ENCODE results near the gene NBEA. TPM values are rescaled to one million over a fixed set of nuclear protein-coding genes. Genes with fewer than 3 reads are reported as not detected.

The NBEA gene
- polyA plus RNA-seq, 6 donors from 2014 or later: 1.1 to 2.3 (median 1.5) TPM

DNA sequence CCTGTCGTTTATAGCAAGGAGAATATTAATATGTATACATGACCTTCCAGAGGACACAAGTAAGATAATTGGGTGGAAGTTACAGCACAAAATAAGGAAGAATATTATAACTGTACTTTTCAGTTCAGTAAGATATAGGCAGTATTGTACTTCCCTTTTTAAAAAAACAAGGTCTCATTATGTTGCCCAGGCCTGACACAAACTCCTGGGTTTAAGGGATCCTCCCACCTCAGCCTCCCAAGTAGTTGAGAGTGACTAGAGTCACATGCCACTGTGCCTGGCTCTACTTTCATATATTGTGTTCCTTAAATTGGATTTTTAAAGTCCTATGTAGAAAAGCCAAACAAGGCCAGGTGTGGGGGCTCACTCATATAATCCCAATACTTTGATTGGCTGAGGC, 553.9 kb downstream of the NBEA start:
- peaks cover 0 to 20% (median 10%) of the 10 kb centered on the region in 7 donors for H3K9me3 Mint-ChIP-seq
- no peaks in the 10 kb centered on the region for H3K4me1 Mint-ChIP-seq
- no peak for DNase-seq
- no peak for ATAC-seq (ENCODE audit: low read depth in 2 of 2)
- H3K27me3 Mint-ChIP-seq: no peaks in the 10 kb centered on the region
- H3K36me3 Mint-ChIP-seq: peaks cover 20 to 32% of the 10 kb centered on the region in 2 donors
- H3K27ac Mint-ChIP-seq: no peak overlapping the region
- no peak overlapping the region for H3K4me3 Mint-ChIP-seq

DNA sequence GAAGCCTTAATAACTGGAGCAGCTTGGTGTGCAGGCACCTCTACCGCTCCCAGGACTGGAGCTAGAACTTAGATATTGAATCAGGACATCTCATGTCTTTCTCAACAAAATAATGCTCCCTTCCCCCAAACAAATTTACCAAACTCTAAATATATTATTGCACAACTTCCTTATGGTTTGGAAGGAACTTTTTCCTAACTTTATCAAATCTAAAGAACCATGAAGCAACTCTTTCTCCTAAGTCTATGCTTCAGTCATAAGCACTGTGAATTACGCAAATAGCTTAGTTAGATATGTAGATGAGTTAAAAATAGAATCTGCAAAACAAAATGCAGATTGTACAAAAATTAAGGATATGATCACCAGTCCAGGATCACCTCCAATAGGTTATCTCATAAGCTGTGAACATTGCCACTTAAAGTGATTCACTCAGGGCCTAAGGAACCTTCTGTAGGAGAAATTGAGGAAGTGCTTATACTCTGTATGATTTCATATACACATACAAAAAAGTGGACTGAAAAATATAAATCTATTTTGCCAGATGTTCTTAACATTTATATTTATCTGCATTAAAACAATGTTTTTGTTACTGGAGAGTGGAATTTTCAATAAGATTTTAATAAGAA, 554.8 kb downstream of the NBEA start:
- no peaks in the 10 kb centered on the region for H3K4me1 Mint-ChIP-seq
- H3K36me3 Mint-ChIP-seq: peaks cover 13 to 23% of the 10 kb centered on the region in 2 donors
- no peak overlapping the region for H3K4me3 Mint-ChIP-seq
- H3K27me3 Mint-ChIP-seq: no peaks in the 10 kb centered on the region
- peaks cover 0 to 19% (median 10%) of the 10 kb centered on the region in 7 donors for H3K9me3 Mint-ChIP-seq
- DNase-seq (no peak), ATAC-seq (ENCODE audit: low read depth in 2 of 2) (no peak)
- H3K27ac Mint-ChIP-seq: no peak overlapping the region

DNA sequence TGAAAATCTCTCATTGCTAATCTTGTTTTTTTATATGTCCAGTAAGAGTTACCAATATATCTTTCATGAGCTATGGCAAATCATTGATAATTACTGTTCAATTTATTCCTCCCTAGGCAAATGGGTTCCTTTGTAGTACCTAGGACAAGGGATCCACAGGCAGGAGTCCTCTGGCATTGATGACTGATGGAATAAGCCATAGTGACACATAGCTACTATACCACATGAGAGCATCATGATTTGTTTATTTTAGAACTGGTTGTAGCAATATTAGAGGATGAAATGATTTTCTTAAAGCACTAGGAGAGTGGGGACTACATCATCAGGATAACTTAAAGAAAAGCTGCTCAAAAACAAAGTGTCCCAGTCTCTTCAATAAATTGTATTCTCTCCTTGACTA, 556.2 kb downstream of the NBEA start:
- no peak for ATAC-seq (ENCODE audit: low read depth in 2 of 2)
- Mint-ChIP-seq H3K27me3 (no peaks in the 10 kb centered on the region), H3K27ac (no peak overlapping the region), H3K4me1 (no peaks in the 10 kb centered on the region), H3K4me3 (no peak overlapping the region), H3K9me3 (peaks cover 0 to 19% (median 6%) of the 10 kb centered on the region in 7 donors), H3K36me3 (peaks cover 7 to 10% of the 10 kb centered on the region in 2 donors)
- DNase-seq: no peak

DNA sequence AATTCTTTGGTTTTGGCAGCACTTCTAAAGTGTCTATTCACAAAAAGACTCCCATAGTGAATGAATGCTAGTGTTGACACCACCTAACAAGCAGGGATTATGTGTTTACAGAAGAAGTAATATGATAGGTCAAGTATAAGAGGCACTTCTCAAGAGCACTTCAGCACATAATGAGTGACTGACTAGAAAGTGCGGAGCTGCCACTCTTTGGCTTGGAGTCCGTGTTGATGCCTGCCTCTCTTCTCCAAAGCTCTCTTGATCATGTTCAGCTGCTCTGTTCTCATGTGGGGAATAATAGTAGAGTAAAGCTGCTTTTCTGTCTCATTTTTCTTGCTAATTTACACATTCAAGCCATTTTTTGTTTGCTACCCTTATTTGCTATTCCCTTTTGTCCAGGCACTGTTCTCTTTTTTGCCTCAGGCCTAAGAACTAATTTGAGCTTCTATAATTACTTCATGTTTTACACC, 557.2 kb downstream of the NBEA start:
- Mint-ChIP-seq H3K27me3 (no peaks in the 10 kb centered on the region), H3K36me3 (peaks cover 7 to 9% of the 10 kb centered on the region in 2 donors), H3K4me1 (no peaks in the 10 kb centered on the region), H3K4me3 (no peak overlapping the region), H3K9me3 (peaks cover 0 to 15% (median 5%) of the 10 kb centered on the region in 7 donors), H3K27ac (no peak overlapping the region)
- no peak for ATAC-seq (ENCODE audit: low read depth in 2 of 2)
- DNase-seq: no peak

GRCh38 chr13:35499676-35500075, 557.6 kb downstream of the NBEA start:
- H3K27me3 Mint-ChIP-seq: no peaks in the 10 kb centered on the region
- peaks cover 4 to 7% of the 10 kb centered on the region in 2 donors for H3K36me3 Mint-ChIP-seq
- H3K4me1 Mint-ChIP-seq: no peaks in the 10 kb centered on the region
- ATAC-seq (ENCODE audit: low read depth in 2 of 2) (no peak), DNase-seq (no peak)
- H3K4me3 Mint-ChIP-seq: no peak overlapping the region
- H3K9me3 Mint-ChIP-seq: peaks cover 0 to 11% (median 3%) of the 10 kb centered on the region in 7 donors
- H3K27ac Mint-ChIP-seq: no peak overlapping the region

DNA sequence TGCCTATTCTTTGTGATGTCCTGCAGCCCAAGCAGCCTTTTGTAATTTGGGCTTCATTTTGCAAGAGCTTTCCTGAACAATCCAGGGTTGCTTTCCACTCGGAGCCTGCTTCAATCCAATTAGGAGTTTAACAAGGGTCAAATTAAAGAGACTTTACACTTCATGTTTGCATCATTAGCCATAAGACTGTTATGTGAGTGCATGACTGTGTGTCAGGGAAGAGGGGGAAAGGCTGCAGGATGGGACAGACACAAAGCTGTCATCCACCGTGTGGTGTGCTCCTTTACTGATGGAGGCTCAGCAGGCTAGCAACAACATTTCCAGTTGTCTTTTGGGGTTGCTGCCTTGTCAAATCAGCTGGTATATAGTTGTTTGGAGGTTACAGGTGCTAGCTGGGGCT, 558.1 kb downstream of the NBEA start:
- DNase-seq (no peak), ATAC-seq (ENCODE audit: low read depth in 2 of 2) (no peak)
- H3K4me3 Mint-ChIP-seq: no peak overlapping the region
- H3K4me1 Mint-ChIP-seq: no peaks in the 10 kb centered on the region
- H3K9me3 Mint-ChIP-seq: peaks cover 0 to 6% (median 0%) of the 10 kb centered on the region in 7 donors
- H3K36me3 Mint-ChIP-seq: peaks cover 0 to 4% of the 10 kb centered on the region in 2 donors
- H3K27ac Mint-ChIP-seq: no peak overlapping the region
- H3K27me3 Mint-ChIP-seq: no peaks in the 10 kb centered on the region

GRCh38 chr13:35501661-35502235, 559.7 kb downstream of the NBEA start:
- no peak for ATAC-seq (ENCODE audit: low read depth in 2 of 2)

GRCh38 chr13:35502456-35502855, 560.4 kb downstream of the NBEA start:
- H3K4me1 Mint-ChIP-seq: no peaks in the 10 kb centered on the region
- no peak overlapping the region for H3K4me3 Mint-ChIP-seq
- ATAC-seq (ENCODE audit: low read depth in 2 of 2) (no peak), DNase-seq (no peak)
- no peak overlapping the region for H3K27ac Mint-ChIP-seq
- H3K27me3 Mint-ChIP-seq: no peaks in the 10 kb centered on the region
- H3K36me3 Mint-ChIP-seq: no peaks in the 10 kb centered on the region
- no peaks in the 10 kb centered on the region for H3K9me3 Mint-ChIP-seq

More at GRCh38 chr13:35501661-35502235, 559.7 kb downstream of the NBEA start:
- Mint-ChIP-seq H3K27me3 (no peaks in the 10 kb centered on the region), H3K27ac (no peak overlapping the region), H3K9me3 (no peaks in the 10 kb centered on the region), H3K4me3 (no peak overlapping the region), H3K36me3 (no peaks in the 10 kb centered on the region), H3K4me1 (no peaks in the 10 kb centered on the region)
- DNase-seq: no peak

- ATAC-seq (ENCODE audit: low read depth in 2 of 2) (no peak), DNase-seq (no peak)
- Mint-ChIP-seq H3K36me3 (no peaks in the 10 kb centered on the region), H3K4me3 (no peak overlapping the region), H3K4me1 (no peaks in the 10 kb centered on the region), H3K27ac (no peak overlapping the region), H3K9me3 (peaks cover 0 to 3% (median 0%) of the 10 kb centered on the region in 7 donors), H3K27me3 (peaks cover 0 to 3% (median 0%) of the 10 kb centered on the region in 3 donors)
These were observed 570.3 kb downstream of the NBEA start for GRCh38 chr13:35512271-35512920.

DNA sequence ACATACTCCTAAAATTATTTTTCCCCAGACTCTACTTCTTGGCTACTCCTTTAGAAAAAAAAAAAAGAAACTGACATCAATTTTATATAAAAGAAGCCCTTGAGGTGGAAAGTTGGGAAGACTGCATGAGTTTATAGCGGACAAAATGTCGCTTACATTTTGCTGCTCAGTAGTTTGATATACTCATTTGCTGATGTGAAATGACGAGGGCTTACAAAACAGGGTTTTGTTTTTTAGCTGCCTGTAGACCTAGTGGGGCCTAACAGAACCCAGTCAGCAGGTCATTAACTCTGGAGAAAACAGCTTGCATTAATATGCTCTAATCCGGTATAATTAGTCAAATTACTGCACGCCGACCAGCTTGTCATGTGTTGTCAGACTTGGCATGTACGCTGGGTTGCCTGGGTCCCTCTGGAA, 572.0 kb downstream of the NBEA start:
- Mint-ChIP-seq H3K36me3 (no peaks in the 10 kb centered on the region), H3K27ac (no peak overlapping the region), H3K4me1 (no peaks in the 10 kb centered on the region), H3K4me3 (no peak overlapping the region), H3K9me3 (peaks cover 0 to 3% (median 0%) of the 10 kb centered on the region in 7 donors), H3K27me3 (peaks cover 0 to 3% (median 0%) of the 10 kb centered on the region in 3 donors)
- DNase-seq (no peak), ATAC-seq (ENCODE audit: low read depth in 2 of 2) (no peak)

DNA sequence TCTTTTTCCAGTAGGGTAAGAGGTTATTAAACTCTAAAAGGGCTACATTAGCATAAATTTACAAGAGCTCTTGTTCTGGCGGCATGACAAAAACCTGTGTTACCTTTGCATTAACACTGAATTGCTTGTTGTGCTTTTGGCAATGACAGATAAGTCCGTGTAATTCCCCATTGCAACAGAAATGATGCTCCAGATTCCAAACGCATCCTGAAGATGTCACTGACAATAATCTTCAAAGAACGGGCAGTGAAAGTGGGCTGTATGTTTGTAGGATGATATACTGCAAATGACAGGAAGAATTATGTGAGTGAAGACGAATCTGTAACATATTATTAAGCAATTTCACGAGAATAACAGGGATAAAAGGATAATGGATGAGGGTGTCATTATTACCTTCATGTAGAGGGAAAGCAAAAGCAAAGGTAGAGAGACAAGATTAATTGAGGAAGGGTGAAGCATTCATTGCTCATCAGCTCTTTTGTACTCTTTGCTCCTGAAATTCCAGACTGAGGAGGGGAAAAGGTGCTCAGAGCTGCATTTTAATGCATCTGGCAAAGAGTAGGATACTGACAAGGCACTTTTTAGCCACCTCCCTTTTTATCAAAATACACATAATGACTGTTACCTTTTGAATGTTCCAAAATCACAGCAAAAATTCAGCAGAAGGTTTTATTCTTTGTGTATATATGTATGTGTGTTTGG, 572.9 kb downstream of the NBEA start:
- H3K27ac Mint-ChIP-seq: no peak overlapping the region
- no peak for ATAC-seq (ENCODE audit: low read depth in 2 of 2)

GRCh38 chr13:35518337-35518946, 576.4 kb downstream of the NBEA start:
- Mint-ChIP-seq H3K27ac (no peak overlapping the region), H3K9me3 (peaks cover 0 to 4% (median 1%) of the 10 kb centered on the region in 7 donors), H3K4me3 (no peak overlapping the region), H3K4me1 (no peaks in the 10 kb centered on the region), H3K27me3 (peaks cover 0 to 3% (median 0%) of the 10 kb centered on the region in 3 donors), H3K36me3 (no peaks in the 10 kb centered on the region)
- ATAC-seq (ENCODE audit: low read depth in 2 of 2): no peak
- DNase-seq: no peak

More for the DNA sequence above, 572.9 kb downstream of the NBEA start:
- Mint-ChIP-seq H3K9me3 (peaks cover 0 to 3% (median 0%) of the 10 kb centered on the region in 7 donors), H3K27me3 (peaks cover 0 to 3% (median 0%) of the 10 kb centered on the region in 3 donors), H3K36me3 (no peaks in the 10 kb centered on the region), H3K4me1 (no peaks in the 10 kb centered on the region), H3K4me3 (no peak overlapping the region)
- no peak for DNase-seq

GRCh38 chr13:35524171-35524570, 582.1 kb downstream of the NBEA start:
- Mint-ChIP-seq H3K36me3 (no peaks in the 10 kb centered on the region), H3K4me3 (no peak overlapping the region), H3K27me3 (no peaks in the 10 kb centered on the region), H3K9me3 (peaks cover 0 to 4% (median 0%) of the 10 kb centered on the region in 7 donors), H3K27ac (no peak overlapping the region), H3K4me1 (no peaks in the 10 kb centered on the region)
- no peak for DNase-seq
- no peak for ATAC-seq (ENCODE audit: low read depth in 2 of 2)
